HEK293T (cell line): ENCODE measurements around the gene REV3L.

Experiments used
- ARNT ChIP-seq: fragments of 450-650 bp; IDR thresholded peaks from 2 replicates; pipeline ENCODE4 v1.6.1; 2017; ENCODE audit warnings: mild to moderate bottlenecking
- BHLHE40 ChIP-seq: fragments of 450-650 bp; IDR thresholded peaks from 2 replicates; pipeline ENCODE4 v1.6.1; 2016; ENCODE audit warnings: mild to moderate bottlenecking, moderate library complexity, borderline replicate concordance
- CTBP1 ChIP-seq: fragments of 450-650 bp; IDR thresholded peaks from 2 replicates; pipeline ENCODE4 v1.6.1; 2016; ENCODE audit warnings: borderline replicate concordance
- ELF4 ChIP-seq: fragments of 450-650 bp; IDR thresholded peaks from 2 replicates; pipeline ENCODE4 v1.6.1; 2017; ENCODE audit warnings: antibody characterized with exemption
- FOXK2 ChIP-seq: fragments of 450-650 bp; IDR thresholded peaks from 2 replicates; pipeline ENCODE4 v1.6.1; 2016; ENCODE audit warnings: mild to moderate bottlenecking
- FOXM1 ChIP-seq: fragments of 450-650 bp; IDR thresholded peaks from 2 replicates; pipeline ENCODE4 v1.6.1; 2017; ENCODE audit warnings: mild to moderate bottlenecking, borderline replicate concordance
- L3MBTL2 ChIP-seq: fragments of 450-650 bp; conservative IDR thresholded peaks from 2 replicates; pipeline ENCODE4 v1.6.1; 2016; ENCODE audit warnings: mild to moderate bottlenecking
- PKNOX1 ChIP-seq: fragments of 450-650 bp; IDR thresholded peaks from 2 replicates; pipeline ENCODE4 v1.6.1; 2016
- SP1 ChIP-seq: fragments of 450-650 bp; IDR thresholded peaks from 2 replicates; pipeline ENCODE4 v1.6.1; 2017
- SUZ12 ChIP-seq: fragments of 450-650 bp; IDR thresholded peaks from 2 replicates; pipeline ENCODE4 v1.6.1; 2016; ENCODE audit warnings: mild to moderate bottlenecking
- TARDBP ChIP-seq: fragments of 450-650 bp; IDR thresholded peaks from 2 replicates; pipeline ENCODE4 v1.6.1; 2016
- ZNF384 ChIP-seq: fragments of 450-650 bp; IDR thresholded peaks from 2 replicates; pipeline ENCODE4 v1.6.1; 2016

GRCh38 chr6:111521497-111522270 is 38.7 kb upstream of the REV3L start:
- TF ChIP-seq TARDBP (no peak), ZNF384 (no peak), L3MBTL2 (no peak), ELF4 (no peak), SUZ12 (no peak), FOXM1 (no peak), BHLHE40 (no peak), FOXK2 (no peak), SP1 (no peak), PKNOX1 (no peak), CTBP1 (no peak), ARNT (no peak)
